Activated CD4-positive, alpha-beta T cell treated with anti-CD3 and anti-CD28 coated beads, Interleukin-2, amount 50 U/mL, for 1 hour (primary cell): ENCODE measurements around the gene MAFF.
"Not testable (repeated sequence)": the region's sequence is repeated elsewhere in the genome, so short reads cannot be mapped to it uniquely, and the experiment has no call there.

Experiments
- DNase-seq: peaks from one replicate; pipeline ENCODE4 v3.0.0-alpha.2; 2020

Gene MAFF

GRCh38 chr22:38201711-38202436 lies at the start of gene MAFF:
TSS of gene MAFF (plus strand) at chr22:38201994. CDS start at chr22:38213854, 11,860 bp downstream.
- DNase-seq = peak; percentile 82

DNA sequence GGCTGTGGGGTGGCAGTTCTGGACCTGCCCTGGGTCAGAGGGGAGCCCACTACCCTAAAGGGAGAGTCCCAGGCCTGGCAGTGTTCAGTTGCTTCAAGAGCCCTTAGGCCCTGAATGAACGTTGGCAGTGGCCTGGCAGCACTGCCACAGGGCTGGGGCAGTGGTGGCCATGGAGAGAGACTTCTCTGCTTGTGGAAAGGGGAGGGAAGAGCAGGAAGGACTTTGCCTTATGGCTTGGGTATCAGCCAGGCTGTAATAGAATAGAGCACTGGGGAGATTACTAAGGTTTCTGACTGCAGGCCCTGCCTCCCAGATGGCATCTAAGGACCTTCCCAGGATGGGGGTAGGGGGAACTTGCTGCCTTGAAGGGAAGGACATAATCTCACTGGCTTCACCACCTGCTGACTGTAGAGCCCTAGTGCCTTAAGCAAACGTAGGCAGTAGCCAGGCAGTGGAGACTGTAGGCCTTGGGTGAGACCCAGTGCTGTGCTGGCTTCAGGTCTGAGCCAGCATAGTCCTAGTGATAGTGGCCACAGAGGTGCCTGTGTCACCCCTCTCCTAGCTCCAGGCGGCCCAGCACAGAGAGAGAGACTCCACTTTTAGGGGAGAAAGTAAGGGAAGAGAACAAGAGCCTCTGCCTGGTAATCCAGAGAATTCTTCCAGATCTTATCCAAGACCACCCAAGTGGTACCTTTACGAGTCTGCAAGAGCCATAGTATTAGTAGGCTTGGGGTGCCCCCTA lies 47.8 kb upstream of the MAFF start:
- no peak for DNase-seq

DNA sequence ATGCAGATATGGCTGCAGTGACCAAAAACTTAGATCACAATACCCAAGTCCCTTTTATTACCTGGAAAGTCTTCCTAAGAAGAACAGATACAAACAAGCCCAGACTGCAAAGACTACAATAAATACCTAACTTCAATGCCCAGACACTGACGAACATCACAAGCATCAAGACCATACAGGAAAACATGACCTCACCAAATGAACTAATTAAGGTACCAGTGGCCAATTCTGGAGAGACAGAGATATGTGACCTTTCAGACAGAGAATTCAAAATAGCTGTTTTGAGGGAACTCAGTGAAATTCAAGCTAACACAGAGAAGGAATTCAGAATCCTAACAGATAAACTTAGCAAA lies 47.3 kb upstream of the MAFF start:
- DNase-seq = not testable (repeated sequence)

DNA sequence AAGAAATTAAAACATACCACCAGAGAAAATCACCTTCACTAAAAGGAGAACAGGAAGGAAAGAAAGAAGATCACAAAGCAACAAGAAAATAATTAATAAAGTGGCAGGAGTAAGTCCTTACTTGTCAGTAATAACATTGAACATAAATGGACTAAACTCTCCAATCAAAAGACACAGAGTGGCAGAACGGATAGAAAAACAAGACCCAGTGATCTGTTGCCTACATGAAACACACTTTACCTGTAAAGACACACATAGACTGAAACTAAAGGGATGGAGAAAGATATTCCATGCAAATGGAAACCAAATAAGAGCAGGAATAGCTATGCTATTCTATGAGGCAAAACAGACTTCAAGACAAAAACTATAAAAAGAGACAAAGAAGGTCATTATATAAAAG lies 46.1 kb upstream of the MAFF start:
- DNase-seq = no peak

DNA sequence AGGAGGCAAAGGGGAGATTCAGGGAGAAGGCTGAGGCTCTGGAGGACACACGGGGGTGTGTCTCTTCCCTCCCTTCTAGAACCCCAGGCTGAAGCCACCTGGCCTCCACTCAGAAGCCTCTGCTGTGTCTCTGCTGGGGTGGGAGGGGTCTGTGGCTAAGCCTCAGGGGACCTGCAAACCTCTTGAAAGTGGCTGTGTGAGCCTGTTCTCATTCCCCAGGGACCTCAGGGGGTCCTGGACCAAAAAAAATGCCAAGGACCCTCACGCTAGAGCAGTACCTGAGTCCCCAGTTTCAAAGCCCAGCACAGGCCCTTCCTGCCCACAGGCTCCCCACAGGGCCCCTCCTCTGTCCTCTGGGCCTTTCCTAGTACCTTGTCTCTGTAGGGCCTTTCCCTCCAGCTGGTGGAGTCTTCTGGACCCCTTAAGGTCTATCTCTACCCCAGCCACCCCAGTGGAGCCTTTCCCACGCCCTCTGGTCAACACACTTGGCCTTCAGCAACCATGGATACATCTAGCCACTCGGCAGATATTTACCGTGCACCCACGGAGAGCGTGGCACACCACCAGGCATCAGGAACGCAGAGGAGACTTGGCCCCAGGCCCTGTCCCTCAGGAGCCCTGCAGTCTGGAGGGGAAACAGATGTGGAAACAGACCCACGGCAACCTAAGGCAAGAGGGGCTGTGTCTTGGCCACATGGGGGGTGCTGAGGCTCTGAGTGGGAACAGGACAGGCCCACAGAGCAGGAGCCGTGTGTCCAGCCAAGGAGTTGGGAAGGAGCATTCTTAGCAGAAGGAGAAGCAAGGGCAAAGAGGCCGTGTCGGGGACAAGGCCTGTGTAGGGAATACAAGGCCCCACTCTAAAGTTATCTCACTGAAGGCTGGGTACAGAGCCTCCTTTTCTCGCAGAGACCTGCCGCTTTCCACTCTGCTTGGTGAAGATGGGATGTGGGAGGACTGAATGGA lies 38.6 kb upstream of the MAFF start:
- DNase-seq = no peak

GRCh38 chr22:38163844-38164550 lies 37.8 kb upstream of the MAFF start:
- no peak for DNase-seq

- DNase-seq = no peak
Measured at GRCh38 chr22:38164551-38164918, 37.3 kb upstream of the MAFF start.

- DNase-seq = no peak
Measured at GRCh38 chr22:38165922-38166593, 35.7 kb upstream of the MAFF start.

DNA sequence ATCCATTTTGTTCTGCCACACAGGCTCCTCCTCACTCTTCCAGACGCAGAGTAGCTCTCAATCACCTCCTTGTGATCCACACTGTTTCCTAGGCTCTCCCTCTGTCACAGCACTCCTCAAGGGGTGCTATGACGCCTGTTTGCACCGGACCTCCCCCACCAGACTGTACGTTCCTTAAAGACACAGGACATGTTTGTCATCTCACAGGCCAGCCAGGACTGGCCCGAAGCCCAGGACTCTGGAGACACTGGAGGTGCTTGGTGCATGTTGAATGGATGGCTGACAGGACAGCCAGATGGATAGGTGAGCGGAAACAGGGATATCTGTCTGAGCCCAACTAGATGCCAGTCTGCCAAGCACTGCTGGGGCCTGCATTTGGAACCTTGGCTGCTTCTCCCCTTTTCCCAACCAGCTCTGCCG lies 33.8 kb upstream of the MAFF start:
- DNase-seq = no peak

GRCh38 chr22:38169116-38169515 lies 32.7 kb upstream of the MAFF start:
- no peak for DNase-seq

DNA sequence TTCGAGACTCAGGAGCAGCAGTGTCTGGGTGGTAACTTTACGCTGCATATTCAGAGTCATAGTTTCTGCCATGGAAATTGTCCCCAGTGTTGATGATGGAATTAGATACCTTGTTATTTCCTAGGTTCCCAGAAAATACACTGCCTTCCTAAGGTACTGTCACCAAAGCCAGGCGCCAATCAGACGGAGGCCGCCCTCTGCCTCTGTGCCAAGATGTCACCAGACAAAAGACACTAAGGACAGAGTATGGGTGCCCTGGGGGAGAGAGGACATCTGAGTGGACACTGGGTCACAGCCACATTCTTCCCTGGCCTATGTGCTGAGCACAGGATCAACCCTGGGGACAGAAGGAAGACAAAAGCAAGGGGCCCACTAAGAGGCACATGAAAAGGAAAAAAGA lies 31.3 kb upstream of the MAFF start:
- no peak for DNase-seq

DNA sequence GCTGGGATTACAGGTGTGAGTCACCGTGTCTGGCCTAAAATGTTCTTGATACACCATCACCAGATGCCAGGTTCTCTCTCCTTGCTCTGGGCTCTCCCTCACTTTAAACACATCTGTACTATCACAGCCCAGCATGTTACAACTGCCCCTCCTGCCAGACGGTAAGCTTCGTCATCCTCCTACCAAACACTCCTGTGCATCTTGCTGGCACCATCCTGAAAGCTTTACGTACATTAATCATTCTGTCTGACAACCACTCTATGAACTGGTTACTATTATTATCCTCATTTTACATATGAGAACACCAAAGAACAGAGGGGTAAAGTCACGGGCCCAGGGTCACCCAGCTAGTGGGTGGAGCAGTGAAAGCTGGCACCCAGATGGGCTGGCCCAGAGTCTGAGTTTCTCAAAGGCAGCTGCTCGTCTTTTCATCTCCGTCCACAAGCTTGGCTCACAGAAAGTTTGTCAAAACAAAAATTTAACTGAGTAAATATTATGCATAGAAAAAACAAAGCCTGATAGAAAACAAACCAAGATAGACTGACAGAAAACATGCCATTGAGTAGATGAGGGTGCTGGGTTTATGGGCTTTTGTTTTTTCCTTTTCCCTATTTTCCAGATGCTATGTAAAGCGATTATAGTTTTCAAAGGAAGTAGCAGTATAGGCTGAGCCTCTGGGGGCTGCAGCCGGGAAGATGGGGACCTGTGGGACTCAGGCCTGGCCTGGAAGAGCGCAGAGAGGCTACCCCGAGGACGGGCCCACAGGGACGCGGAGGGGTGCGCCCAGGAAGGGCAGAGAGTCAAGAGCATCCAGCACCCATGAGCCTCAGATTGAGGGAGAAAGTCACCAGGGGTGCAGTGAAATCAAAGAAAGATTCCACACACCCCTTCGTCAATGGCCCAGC lies 29.6 kb upstream of the MAFF start:
- no peak for DNase-seq

DNA sequence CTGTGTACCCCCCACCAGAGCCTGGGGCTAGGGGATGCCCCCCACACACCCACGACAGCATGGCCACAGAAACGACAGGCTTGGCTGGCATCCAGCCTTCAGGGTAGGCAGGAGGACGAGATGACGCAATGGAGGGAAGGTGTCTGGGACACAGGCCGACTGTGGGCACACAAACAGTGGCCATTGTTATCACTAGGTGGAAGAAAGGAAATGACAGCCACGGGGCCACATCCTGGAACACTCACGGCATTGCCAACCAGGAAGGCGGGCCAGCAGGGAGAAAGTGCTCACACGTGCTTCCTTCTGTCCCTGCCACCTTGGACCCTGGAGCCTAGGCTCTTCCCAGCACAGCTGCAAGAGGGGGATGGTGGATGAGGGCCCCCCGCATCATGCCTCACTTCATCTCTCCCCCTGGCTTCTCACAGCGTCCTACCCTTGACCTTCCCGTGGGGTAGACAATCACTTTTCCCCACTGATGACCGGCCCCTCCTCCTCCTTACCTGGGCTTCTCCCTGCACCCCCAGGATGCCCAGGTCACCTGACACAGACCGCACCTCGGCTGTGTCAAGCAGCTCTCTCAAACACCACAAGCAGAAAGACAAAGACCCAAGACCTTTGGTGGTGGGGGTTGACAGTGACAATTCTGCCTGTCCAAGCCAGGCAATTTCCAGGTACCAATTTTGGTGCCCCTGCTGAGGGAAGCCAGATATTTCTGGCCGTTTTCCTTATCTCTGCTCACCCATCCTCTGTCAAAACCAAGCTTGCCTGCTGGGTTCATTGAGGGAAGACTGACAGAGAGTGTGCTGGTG lies 28.8 kb upstream of the MAFF start:
- DNase-seq = peak; percentile 17

- DNase-seq = no peak
Measured at GRCh38 chr22:38173641-38173906, 28.2 kb upstream of the MAFF start.

DNA sequence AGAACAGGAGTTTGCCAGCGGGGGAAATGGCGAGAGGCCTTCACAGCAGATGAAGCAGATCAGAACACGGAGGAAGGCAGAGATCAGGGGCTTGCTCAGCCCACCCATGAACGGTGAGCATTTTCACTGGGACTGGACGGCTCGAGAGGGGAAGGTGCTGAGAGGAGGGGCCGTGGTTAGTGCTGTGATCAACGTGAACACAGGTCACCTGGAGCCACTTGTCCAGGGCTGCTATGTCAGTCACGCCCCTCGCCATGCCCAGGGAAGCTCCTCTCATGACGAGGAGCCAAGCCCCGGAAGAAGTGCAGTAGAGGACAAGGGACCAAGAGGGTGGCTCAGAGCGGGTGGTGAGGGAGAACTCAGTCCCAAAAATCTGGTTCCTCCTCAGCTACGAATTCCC lies 27.2 kb upstream of the MAFF start:
- no peak for DNase-seq

DNA sequence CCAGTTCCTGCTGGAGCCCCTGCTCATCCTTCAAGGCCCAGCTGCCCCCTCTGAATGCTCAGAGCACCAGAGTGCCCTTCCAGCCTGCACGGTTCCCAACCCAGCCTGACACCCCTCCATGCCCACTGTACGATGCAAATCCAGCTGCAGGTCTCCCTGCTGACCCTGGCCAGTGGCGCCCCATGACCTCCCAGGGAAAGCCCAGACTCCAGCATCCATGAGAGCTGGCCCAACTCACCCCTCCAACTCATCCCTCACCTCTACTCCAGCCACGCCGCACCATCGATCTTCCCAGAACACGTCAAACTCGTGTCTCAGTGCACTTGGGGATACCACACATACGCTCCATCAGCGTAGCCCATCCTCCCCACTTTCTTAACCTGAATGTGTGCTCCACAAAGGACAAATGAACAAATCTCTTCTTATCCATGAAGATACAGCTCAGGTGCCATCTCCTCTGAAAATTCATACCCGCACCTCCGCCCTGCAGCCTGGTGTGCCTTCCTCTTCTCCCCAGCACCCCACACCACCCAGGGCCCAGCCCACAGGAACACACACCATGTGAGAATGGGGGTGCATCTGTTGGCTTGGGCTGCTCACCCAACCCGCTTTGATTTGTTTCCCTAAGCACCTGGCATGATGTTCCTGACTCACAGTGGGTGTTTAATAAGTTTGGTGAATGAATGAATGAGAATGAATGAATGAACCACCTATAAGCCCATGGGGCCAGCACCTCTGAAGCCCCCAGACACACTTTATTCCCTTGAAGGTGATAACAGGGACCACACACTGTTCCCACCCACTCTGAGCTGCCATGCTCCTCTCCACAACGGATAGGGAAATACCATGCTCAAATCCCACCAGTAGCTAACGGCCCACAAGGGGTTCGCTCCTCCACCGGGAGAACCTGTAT lies 26.3 kb upstream of the MAFF start:
- DNase-seq = no peak

DNA sequence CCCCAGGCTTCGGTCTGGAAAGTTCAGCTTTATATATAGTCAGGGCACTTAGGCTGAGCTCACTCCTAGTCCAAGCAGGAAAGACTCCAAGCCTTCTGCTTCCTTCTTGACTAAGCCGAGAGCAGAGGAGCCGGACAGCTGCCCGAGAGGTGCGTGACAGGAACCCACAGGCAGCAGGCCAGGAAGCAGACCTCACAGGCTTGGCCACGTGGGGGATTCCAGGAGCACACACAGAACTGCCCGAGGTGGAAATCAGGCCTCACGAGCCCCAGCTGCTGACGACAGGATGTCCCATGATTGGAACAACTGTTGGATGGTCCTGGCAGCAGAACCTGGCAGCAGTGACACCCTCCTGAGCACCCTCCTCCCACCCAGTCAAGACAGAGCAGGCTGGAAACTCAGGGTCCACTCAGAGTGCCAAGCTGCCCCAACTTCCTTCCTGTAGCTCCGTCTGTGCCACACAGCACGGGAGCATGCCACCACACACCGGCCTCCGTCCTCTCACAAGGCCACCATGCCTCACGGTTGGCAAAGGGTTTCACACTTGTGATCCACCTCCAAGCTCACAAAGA lies 25.5 kb upstream of the MAFF start:
- peak; percentile 27 for DNase-seq

DNA sequence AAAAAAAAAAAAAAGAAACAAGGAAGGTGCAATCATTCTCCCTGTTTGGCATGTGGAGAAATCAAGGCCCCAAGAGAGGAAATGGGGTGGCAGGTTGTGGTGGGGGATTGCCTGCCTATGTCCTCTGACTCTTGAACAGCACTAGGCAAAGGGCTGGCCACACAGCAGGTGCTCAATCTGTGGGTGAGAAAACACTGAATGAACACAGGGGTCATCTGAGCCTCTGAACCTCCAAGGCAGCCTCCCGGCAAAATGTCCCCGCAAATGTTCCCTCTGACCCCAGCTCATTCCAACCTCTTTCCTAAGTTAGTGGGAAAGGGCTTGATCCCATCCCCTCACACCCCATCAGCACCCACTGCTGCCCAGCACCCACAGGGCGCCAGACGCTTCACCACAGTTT lies 24.8 kb upstream of the MAFF start:
- DNase-seq = no peak

- not testable (repeated sequence) for DNase-seq
Measured at GRCh38 chr22:38177571-38177925, 24.2 kb upstream of the MAFF start.
